HG03342 (cell line): ENCODE data around the gene SOS1.
"Not testable (repeated sequence)": the region's sequence is repeated elsewhere in the genome, so short reads cannot be mapped to it uniquely, and the experiment has no call there.

Experiments
- ATAC-seq: cut with Tn5 transposase; IDR thresholded peaks from one replicate; pipeline ENCODE4 v1.9.1; 2021; ENCODE audit warnings: mild to moderate bottlenecking, moderate library complexity; ENCODE audit not compliant: unreplicated experiment

SOS1 gene

DNA sequence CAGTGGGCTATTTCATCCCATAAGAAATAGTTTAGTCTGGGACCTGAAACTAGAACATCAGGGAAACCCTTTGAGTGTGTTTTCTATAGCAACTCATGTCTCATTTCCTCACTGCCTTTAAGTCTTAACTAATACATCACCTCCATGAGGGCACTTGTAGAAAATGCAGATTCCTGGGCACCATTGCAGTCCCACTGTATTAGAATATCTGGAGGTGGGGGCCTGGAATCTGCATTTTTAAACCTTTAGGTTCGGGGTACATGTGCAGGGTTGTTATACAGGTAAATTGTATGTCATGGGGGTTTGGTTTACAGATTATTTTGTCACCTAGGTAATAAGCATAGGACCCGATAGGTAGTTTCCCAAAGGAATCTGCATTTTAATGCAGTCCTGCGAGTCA, 143.8 kb downstream of the SOS1 start:
- no peak for ATAC-seq

DNA sequence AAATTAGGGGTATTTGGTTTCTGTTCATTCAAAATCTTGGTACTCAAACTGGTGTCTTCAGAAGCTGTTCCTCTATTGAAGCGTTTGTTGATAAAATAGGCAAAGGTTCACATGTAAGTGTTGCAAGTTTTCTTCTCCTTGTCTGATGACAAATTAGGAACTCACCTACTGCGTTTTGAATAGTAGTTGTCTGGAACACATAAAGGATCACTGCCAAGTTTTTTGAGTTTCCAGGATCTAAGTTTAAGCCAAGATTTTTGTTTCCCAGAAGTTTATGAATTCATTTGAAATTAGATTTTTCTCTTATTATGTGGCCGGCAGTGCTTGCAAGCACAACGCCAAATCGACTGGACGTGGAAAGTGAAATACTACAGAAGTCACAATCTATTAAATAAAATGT, 145.8 kb downstream of the SOS1 start:
- ATAC-seq = no peak

- no peak for ATAC-seq
Observed at GRCh38 chr2:38973266-38973665, 147.6 kb downstream of the SOS1 start.

- no peak for ATAC-seq
Observed at GRCh38 chr2:38971377-38971776, 149.5 kb downstream of the SOS1 start.

DNA sequence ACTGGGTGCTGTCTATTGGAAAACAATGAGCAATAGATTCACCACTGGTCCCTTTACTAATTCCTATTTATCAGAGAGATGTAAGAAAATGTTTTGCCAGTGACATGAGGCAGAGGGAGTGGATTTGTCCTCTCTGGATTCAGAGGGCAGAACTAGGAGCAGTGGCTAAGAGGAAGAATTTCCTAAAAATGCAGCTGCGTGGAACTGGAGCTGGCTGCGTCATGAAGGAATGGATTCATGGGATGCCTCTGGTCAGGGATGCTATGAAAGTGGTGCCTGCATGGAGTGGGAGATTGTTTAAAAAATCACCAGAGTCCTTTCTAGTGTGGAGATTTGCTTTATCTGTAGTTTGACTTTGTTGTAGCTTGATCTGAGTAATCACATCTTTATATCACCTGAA, 152.8 kb downstream of the SOS1 start:
- no peak for ATAC-seq

DNA sequence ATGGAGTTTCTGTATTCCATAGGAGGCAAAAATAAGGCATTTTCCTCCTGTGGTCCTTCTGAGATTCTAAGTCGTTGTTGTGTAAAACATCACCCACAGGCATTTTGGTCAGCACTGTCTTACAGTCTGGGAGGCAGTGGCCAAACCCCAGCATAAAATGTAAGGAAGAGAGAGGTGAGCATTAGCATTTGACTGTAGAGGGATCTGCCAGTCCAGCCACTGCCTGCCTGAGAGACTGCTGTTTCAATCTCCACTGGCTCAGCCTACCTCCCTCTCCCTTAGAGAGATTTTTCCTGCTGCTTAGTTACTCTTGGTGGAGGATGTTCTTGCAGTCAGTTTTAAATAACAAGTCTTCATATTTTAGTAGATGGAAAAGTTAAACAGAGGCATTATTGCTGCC, 154.2 kb downstream of the SOS1 start:
- ATAC-seq = no peak

DNA sequence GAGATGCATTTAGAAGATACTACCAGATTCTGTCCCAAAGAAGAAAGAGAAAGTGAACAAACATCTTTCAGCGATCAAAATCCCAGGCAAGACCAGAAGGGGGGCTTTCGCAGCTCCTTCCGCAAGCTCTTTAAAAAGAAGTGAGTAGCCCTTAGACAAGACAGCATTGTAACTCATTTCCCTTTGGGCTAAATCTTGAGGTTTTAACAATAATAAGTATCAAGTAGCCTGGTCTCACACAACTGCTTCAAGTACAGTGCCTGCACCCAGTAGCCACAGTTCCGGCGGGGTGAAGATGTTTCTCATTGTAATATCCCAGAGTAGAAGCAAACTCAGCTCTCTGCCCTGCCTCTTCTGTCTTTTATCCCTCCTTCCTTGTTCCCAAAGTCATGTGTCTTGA, 154.8 kb downstream of the SOS1 start:
- ATAC-seq = no peak

- ATAC-seq = no peak
Observed at GRCh38 chr2:38960609-38961320, 160.1 kb downstream of the SOS1 start.

DNA sequence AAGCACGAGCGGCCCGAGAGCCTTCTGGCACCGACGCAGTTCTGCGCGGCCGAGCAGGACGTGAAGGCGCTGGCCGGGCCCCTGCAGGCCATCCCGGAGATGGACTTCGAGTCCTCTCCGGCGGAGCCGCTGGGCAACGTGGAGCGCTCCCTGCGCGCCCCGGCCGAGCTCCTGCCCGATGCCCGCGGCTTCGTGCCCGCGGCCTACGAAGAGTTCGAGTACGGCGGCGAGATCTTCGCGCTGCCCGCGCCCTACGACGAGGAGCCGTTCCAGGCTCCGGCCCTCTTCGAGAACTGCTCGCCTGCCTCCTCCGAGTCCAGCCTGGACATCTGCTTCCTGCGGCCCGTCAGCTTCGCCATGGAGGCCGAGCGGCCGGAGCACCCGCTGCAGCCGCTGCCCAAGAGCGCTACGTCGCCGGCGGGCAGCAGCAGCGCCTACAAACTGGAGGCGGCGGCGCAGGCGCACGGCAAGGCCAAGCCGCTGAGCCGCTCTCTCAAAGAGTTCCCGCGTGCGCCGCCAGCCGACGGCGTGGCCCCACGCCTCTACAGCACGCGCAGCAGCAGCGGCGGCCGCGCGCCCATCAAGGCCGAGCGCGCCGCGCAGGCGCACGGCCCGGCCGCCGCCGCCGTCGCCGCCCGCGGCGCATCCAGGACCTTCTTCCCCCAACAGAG, 160.8 kb downstream of the SOS1 start:
- ATAC-seq = peak; percentile 77

- ATAC-seq = no peak
Observed at GRCh38 chr2:38959466-38959865, 161.4 kb downstream of the SOS1 start.

- ATAC-seq = no peak
Observed at GRCh38 chr2:38957972-38958371, 162.9 kb downstream of the SOS1 start.

- ATAC-seq = no peak
Observed at GRCh38 chr2:38951766-38952165, 169.1 kb downstream of the SOS1 start.

GRCh38 chr2:38948995-38949394, 171.9 kb downstream of the SOS1 start:
- ATAC-seq = no peak

GRCh38 chr2:38948387-38948882, 172.4 kb downstream of the SOS1 start:
- ATAC-seq = no peak

DNA sequence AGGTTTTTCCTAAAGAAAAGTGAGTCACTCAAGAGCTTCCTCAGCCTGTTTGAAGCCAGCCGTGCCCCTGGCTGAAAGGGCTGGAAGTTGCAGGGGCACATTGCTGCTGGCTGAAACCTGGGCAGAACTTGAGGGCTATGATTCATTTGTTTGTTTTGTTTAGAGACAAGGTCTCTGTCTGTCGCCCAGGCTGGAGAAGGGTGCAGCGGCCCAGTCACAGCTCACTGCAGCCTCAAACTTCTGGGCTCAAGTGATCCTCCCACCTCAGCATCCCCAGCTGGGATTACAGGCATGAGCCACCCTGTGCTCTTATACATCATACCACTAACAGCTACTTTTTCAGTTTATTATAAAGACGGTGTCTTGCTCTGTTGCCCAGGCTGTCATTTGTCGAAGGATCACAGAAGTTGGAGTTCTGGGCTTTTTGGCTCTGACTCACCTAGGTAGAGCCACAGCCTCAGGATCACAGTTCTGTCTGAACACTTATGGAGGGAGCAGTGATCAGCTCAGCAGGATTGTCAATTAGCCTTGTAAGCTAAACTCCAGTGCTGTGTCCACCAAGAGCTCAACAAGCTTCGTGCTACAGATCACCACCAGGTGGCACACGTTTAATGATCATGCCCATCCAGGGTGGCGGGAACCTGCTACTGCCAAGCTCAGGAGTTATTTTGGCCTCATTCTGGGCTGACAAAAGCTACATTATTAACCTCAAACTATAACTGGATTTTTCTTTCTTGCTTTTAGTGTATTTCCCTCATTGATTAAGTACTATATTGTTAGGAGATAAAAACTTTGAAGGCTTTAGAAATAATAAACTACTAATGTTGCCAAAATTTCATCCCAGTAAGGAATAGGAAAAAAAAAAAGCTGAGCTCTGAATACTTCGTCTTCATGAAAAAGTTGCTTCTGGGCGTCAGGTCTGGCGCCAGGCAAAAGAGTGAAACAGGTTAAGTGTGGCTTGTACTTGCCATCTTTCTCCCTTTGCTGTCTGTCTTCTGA, 173.3 kb downstream of the SOS1 start:
- peak; percentile 78 for ATAC-seq

- no peak for ATAC-seq
Observed at GRCh38 chr2:38945911-38946310, 174.9 kb downstream of the SOS1 start.

DNA sequence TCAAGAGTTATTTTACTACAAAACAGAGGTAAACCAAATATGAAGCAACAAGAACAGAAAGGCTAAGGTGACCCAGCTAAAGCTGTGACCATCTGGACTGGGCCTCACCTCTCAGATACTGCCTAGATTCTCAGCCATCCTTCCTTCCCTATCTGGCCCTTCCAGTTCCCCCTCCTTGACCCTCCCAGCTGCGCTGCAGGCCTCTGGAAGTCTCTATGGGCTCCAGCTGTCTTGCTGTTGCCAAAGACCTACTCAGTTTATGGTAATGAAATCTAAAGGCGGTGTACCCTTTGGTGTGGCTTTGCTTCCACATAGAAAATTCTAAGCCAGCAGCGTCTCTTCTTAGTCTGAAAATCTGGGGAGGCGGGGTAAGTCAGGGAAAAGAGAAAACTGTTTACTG, 175.5 kb downstream of the SOS1 start:
- no peak for ATAC-seq

DNA sequence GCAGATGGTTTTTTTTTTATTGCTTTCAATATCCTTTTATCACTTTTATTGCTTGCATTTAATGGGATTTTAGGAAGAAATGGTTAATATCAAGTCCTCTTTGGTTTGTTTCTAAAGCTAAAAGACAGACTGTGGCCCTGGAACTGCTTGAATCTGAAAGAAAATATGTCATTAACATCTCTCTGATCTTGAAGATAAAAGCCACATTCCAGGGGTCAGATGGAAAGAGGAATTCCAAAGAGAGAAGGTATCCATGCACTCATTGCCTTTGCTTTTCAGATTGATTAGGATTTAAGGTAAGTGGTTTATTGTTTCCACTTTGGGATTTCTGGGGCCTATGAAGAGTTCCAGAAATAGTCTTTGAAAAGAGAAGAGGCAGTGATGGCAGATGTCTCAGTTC, 177.1 kb downstream of the SOS1 start:
- ATAC-seq = no peak

GRCh38 chr2:38940746-38941145, 180.1 kb downstream of the SOS1 start:
- ATAC-seq = no peak

DNA sequence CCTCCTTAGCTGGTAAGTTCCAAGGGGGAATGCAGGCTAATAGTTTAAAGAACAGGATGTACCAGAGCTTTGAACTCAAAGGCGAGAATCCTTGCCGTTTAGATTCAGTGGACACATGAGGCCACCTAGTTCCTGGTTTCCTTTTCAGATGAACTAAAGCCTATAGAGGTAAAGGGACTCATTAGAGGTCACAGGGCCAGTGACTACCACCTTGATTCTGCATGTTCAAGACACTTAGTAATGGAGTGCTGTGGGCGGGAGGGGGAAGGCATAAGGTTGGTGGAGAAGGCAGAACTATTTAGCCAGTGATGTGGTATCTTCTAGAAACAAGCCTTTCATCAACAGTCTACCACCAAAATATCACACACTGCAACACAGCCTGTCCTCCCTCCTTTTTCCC, 183.3 kb downstream of the SOS1 start:
- ATAC-seq = no peak

GRCh38 chr2:38936516-38936915, 184.3 kb downstream of the SOS1 start:
- ATAC-seq = not testable (repeated sequence)
